HCT116 (cell line): ENCODE data around the gene PLXNB3. TPM values are rescaled to one million over a fixed set of nuclear protein-coding genes. Genes with fewer than 3 reads are reported as not detected.

Experiments
- ATAC-seq: fragments of 200-7000 bp; cut with Tn5 transposase; 2 replicates; pipeline ENCODE4 v1.9.1; 2020; ENCODE audit warnings: mild to moderate bottlenecking, moderate library complexity
- BruUV-seq: library from RNA; stranded (reverse); fragments of 400-500 nt; replicated peaks from 2 replicates; lab custom pipeline; 2021; lab: Mats Ljungman, UMichigan
- CTCF ChIA-PET: fragments of 300-600 bp; sonication (Branson Sonifier 250); formaldehyde crosslinking; loops from one replicate; lab custom pipeline; 2021; ENCODE audit warnings: antibody characterized with exemption; lab: Charles Lee
- POLR2A ChIA-PET: fragments of 300-600, 350-600 bp; sonication (Branson Sonifier 250); formaldehyde crosslinking; loops from one replicate; lab custom pipeline; 2021; ENCODE audit warnings: antibody characterized with exemption; lab: Charles Lee
- RAD21 ChIA-PET, 2 experiments: fragments of 300-600 bp; sonication (Branson Sonifier 250); formaldehyde crosslinking; loops; one replicate each; lab custom pipeline; 2023; ENCODE audit warnings: low total read pairs in 2 of 2; ENCODE audit not compliant: uncharacterized antibody in 2 of 2, unreplicated experiment in 2 of 2, low non-redundant PET in 1 of 2; lab: Charles Lee
- DNase-seq: peaks from one replicate; pipeline ENCODE4 v3.0.0-alpha.2; 2010; ENCODE audit warnings: low read depth, low spot score
- H2AFZ ChIP-seq: fragments of 200-600 bp; shearing (Covaris generic), sonication (generic); 2 replicates; pipeline ENCODE4 v1.6.1; 2017; ENCODE audit warnings: low read depth, mixed run types, mixed read lengths, antibody characterized with exemption, low read length; ENCODE audit not compliant: poor library complexity, severe bottlenecking
- H3K27ac ChIP-seq: 2 replicates; pipeline ENCODE4 v1.5.1; 2012; ENCODE audit warnings: low read depth, low read length
- H3K27me3 ChIP-seq: fragments of 200-600 bp; sonication (generic); 2 replicates; pipeline ENCODE4 v1.6.1; 2016; ENCODE audit warnings: mixed run types, low read length, mixed read lengths; ENCODE audit not compliant: insufficient read depth
- H3K36me3 ChIP-seq, 2 experiments: fragments of 200-500 bp in 1 of 2; fragments of 200-600 bp in 1 of 2; sonication (Bioruptor generic) in 1 of 2; sonication (generic) in 1 of 2; 2 replicates each; pipeline versions ENCODE4 v1.5.1 to v1.6.1; 2014 to 2016; ENCODE audit warnings: low read length in 2 of 2, inconsistent platforms in 1 of 2, mixed read lengths in 1 of 2, mixed run types in 1 of 2; ENCODE audit not compliant: insufficient read depth in 2 of 2, control insufficient read depth in 1 of 2
- H3K4me1 ChIP-seq, 2 experiments: fragments of 200-600 bp in 1 of 2; sonication (generic) in 1 of 2; 2 replicates each; pipeline versions ENCODE4 v1.5.1 to v1.6.1; 2012 to 2017; ENCODE audit warnings: low read length in 2 of 2, inconsistent platforms in 1 of 2, mild to moderate bottlenecking in 1 of 2, mixed read lengths in 1 of 2, mixed run types in 1 of 2, moderate library complexity in 1 of 2; ENCODE audit not compliant: insufficient read depth in 2 of 2, control insufficient read depth in 1 of 2
- H3K4me2 ChIP-seq: fragments of 200-600 bp; sonication (generic); 2 replicates; pipeline ENCODE4 v1.6.1; 2017; ENCODE audit warnings: mixed run types, low read length, mixed read lengths
- H3K4me3 ChIP-seq, 2 experiments: fragments of 200-600 bp in 1 of 2; sonication (generic) in 1 of 2; replicated peaks in 1 of 2; 2 replicates each; pipeline ENCODE4 v1.5.1; 2011 to 2016; ENCODE audit warnings: low read length in 2 of 2, control low read depth in 1 of 2, low read depth in 1 of 2, mild to moderate bottlenecking in 1 of 2, mixed read lengths in 1 of 2, mixed run types in 1 of 2
- H3K79me2 ChIP-seq: fragments of 200-600 bp; sonication (generic); 2 replicates; pipeline ENCODE4 v1.6.1; 2017; ENCODE audit warnings: mild to moderate bottlenecking, mixed run types, low read length, moderate library complexity, mixed read lengths; ENCODE audit not compliant: insufficient read depth
- H3K9ac ChIP-seq: fragments of 200-600 bp; sonication (generic); 2 replicates; pipeline ENCODE4 v1.6.1; 2016; ENCODE audit warnings: low read length, mixed read lengths
- H3K9me2 ChIP-seq: fragments of 200-600 bp; sonication (generic), shearing (Covaris generic); 2 replicates; pipeline ENCODE4 v1.6.1; 2017; ENCODE audit warnings: mixed run types, mild to moderate bottlenecking, moderate library complexity; ENCODE audit not compliant: insufficient read depth
- H3K9me3 ChIP-seq, 2 experiments: fragments of 200-500 bp in 1 of 2; fragments of 200-600 bp in 1 of 2; sonication (Bioruptor generic) in 1 of 2; sonication (generic) in 1 of 2; 2 replicates each; pipeline ENCODE4 v1.6.1; 2014 to 2017; ENCODE audit warnings: low read length in 2 of 2, mixed read lengths in 2 of 2, inconsistent platforms in 1 of 2, low read depth in 1 of 2, mild to moderate bottlenecking in 1 of 2, mixed run types in 1 of 2, moderate library complexity in 1 of 2; ENCODE audit not compliant: control insufficient read depth in 1 of 2, insufficient read depth in 1 of 2
- H4K20me1 ChIP-seq: fragments of 200-600 bp; sonication (generic), shearing (Covaris generic); 2 replicates; pipeline ENCODE4 v1.6.1; 2017; ENCODE audit warnings: mixed run types, mild to moderate bottlenecking, moderate library complexity; ENCODE audit not compliant: insufficient read depth
- CBX3 ChIP-seq: IDR thresholded peaks from 2 replicates; pipeline ENCODE4 v1.6.1; 2012; ENCODE audit warnings: low read depth
- CEBPB ChIP-seq: IDR thresholded peaks from 2 replicates; pipeline ENCODE4 v1.6.1; 2012; ENCODE audit warnings: low read depth
- EGR1 ChIP-seq: IDR thresholded peaks from 2 replicates; pipeline ENCODE4 v1.6.1; 2012; ENCODE audit warnings: low read depth
- ELF1 ChIP-seq: IDR thresholded peaks from 2 replicates; pipeline ENCODE4 v1.6.1; 2012; ENCODE audit warnings: low read depth, borderline replicate concordance
- EZH2 ChIP-seq: fragments of 200-600 bp; sonication (generic); IDR thresholded peaks from 2 replicates; pipeline ENCODE4 v1.6.1; 2017; ENCODE audit warnings: antibody characterized with exemption, mixed run types
- EZH2phosphoT487 ChIP-seq: fragments of 200-600 bp; IDR thresholded peaks from 2 replicates; pipeline ENCODE4 v1.6.1; 2018; ENCODE audit warnings: antibody characterized with exemption, borderline replicate concordance
- FOSL1 ChIP-seq: IDR thresholded peaks from 2 replicates; pipeline ENCODE4 v1.6.1; 2012; ENCODE audit warnings: low read depth
- JUND ChIP-seq: IDR thresholded peaks from 2 replicates; pipeline ENCODE4 v1.6.1; 2012
- MAX ChIP-seq: IDR thresholded peaks from 2 replicates; pipeline ENCODE4 v1.6.1; 2012
- POLR2A ChIP-seq: IDR thresholded peaks from 2 replicates; pipeline ENCODE4 v1.7.0; 2011; ENCODE audit warnings: borderline replicate concordance; ENCODE audit not compliant: insufficient read depth, insufficient read length; ENCODE audit errors: extremely low read depth
- POLR2AphosphoS5 ChIP-seq: IDR thresholded peaks from 2 replicates; pipeline ENCODE4 v1.6.1; 2011; ENCODE audit warnings: mild to moderate bottlenecking, low read depth, low read length, moderate library complexity
- REST ChIP-seq: IDR thresholded peaks from 2 replicates; pipeline ENCODE4 v1.6.1; 2012; ENCODE audit warnings: low read depth
- SIN3A ChIP-seq: IDR thresholded peaks from 2 replicates; pipeline ENCODE4 v1.6.1; 2012; ENCODE audit warnings: low read depth
- SP1 ChIP-seq: IDR thresholded peaks from 2 replicates; pipeline ENCODE4 v1.6.1; 2012; ENCODE audit warnings: low read depth
- SRF ChIP-seq: IDR thresholded peaks from 2 replicates; pipeline ENCODE4 v1.6.1; 2012; ENCODE audit warnings: low read depth
- TCF7L2 ChIP-seq: IDR thresholded peaks from 2 replicates; pipeline ENCODE4 v1.7.0; 2011; ENCODE audit warnings: borderline replicate concordance, inconsistent platforms; ENCODE audit not compliant: insufficient read depth, insufficient read length; ENCODE audit errors: extremely low read depth
- YY1 ChIP-seq: IDR thresholded peaks from 2 replicates; pipeline ENCODE4 v1.6.1; 2011; ENCODE audit warnings: low read length, low read depth, moderate library complexity, mild to moderate bottlenecking; ENCODE audit not compliant: insufficient replicate concordance; ENCODE audit errors: extremely low read depth
- ZNF274 ChIP-seq: fragments of 200-500 bp; sonication (Bioruptor generic); IDR thresholded peaks from 2 replicates; pipeline ENCODE4 v1.6.1; 2014; ENCODE audit warnings: mild to moderate bottlenecking, low read depth, low read length, inconsistent platforms
- intact Hi-C: fragments of 100-400 bp; cut with micrococcal nuclease; formaldehyde crosslinking; loops from 2 replicates; pipeline ENCODE4 v1.10.0; 2022
- total RNA-seq: library from RNA; stranded (reverse); gene quantifications from one replicate; pipeline ENCODE4 v1.2.1, GENCODE V29; 2021; ENCODE audit not compliant: unreplicated experiment

Gene PLXNB3
- total RNA-seq, 1 experiment from 2014 or later = 4.8 TPM

GRCh38 chrX:153775293-153776119 is 11.5 kb downstream of the PLXNB3 start:
- Histone ChIP-seq H3K36me3 (no peaks in the 10 kb centered on the region), H3K9ac (no peak overlapping the region), H3K79me2 (no peaks in the 10 kb centered on the region), H3K4me2 (no peak overlapping the region), H3K4me3 (no peak overlapping the region), H3K27ac (no peak overlapping the region), H3K4me1 (peaks cover 0 to 6% of the 10 kb centered on the region in 2 experiments; a peak in 1 of 4 replicates), H3K27me3 (no peaks in the 10 kb centered on the region), H4K20me1 (no peaks in the 10 kb centered on the region), H3K9me2 (no peaks in the 10 kb centered on the region), H3K9me3 (no peaks in the 10 kb centered on the region), H2AFZ (no peak overlapping the region)
- POLR2A ChIA-PET = no interaction called here
- RAD21 ChIA-PET = no interaction called here
- TF ChIP-seq MAX (no peak), TCF7L2 (no peak), JUND (no peak), SIN3A (no peak), EZH2 (no peak), EZH2phosphoT487 (no peak), SP1 (no peak), FOSL1 (no peak), CEBPB (no peak), YY1 (no peak), ZNF274 (no peak), CBX3 (no peak), SRF (no peak), POLR2A (no peak), POLR2AphosphoS5 (no peak), ELF1 (no peak), EGR1 (no peak), REST (no peak)
- DNase-seq = no peak
- BruUV-seq = no TSS peak
- CTCF ChIA-PET = no interaction called here
- intact Hi-C loops = no loop called here
- ATAC-seq = no peak
